ENCODE results near the gene KIR3DL3.
"Not testable (repeated sequence)": the region's sequence is repeated elsewhere in the genome, so short reads cannot be mapped to it uniquely, and the experiment has no call there.

The KIR3DL3 gene

DNA sequence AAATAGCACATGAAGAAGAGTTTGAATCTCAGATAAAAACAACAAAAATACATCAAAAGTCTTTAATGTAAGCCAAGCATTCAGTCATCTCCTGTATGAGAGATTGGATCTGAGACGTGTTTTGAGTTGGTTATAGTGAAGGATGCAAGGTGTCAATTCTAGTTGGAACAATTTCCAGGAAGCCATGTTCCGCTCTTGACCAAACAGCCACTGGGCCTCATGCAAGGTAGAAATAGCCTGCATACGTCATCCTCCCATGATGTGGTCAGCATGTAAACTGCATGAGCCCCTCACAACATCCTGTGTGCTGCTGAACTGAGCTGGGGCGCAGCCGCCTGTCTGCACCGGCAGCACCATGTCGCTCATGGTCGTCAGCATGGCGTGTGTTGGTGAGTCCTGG, at the start of gene KIR3DL3:
KIR3DL3 (plus strand) TSS at position 301 of the 400 bp plus-strand sequence; CDS start at position 356, 55 bp downstream.
- no peak for DNase-seq

DNA sequence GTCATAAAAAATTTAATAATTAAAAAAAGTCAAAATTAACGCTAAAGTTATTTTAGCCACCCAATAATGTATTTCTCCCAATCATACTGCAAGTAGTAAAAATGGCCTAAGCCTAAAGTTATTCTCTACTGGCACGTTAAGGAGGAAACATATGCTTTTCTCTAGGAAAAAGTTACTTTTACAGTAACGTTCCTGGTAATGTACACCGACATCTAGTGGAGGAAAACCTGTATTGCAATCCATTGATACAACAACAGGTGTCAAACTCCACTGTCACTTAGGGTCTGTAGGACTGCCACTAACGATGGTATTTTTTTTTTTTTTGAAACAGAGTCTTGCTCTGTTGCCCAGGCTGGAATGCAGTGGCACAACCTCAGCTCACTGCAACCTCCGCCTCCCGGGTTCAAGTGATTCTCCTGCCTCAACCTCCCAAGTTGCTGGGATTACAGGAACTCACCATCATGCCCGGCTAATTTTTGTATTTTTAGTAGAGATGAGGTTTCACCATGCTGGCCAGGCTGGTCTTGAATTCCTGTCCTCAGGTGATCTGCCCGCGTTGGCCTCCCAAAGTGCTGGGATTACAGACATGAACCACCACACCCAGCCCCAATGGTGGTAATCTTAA, 47.9 kb upstream of the KIR3DL3 start:
- DNase-seq, result not testable (repeated sequence)

DNA sequence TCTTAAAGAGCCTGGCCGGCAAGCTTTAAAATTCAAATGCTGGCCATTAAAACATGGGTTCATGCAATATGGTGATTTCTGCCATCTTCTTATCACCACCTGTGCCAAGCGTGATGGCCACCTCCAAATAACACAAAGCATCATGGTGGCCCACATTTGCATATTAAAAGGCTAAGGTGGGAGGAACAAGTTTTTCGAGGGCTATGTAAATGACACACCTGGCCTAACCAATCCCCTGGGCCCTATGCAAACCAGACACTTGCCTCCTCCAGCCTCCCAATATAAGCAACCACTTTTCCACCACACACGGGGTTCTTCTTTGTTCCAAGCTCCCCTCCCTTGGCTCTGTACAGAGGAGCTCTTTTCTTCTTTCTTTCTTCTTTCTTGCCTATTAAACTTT, 47.0 kb upstream of the KIR3DL3 start:
- DNase-seq, result no peak

DNA sequence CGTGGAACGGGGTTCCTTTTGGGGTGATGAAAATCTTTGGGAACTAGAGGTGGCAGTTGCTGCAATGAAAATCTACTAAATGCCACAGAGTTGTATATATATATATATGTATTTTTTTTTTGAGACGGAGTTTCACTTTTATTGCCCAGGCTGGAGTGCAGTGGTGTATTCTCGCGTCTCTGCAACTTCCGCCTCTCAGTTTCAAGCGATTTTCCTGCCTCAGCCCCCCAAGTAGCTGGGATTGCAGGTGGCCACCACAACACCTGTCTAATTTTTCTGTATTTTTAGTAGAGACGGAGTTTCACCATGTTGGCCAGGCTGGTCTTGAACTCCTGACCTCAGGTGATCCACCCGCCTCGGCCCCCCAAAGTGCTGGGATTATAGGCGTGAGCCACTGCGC, 42.6 kb upstream of the KIR3DL3 start:
- DNase-seq, result not testable (repeated sequence)

DNA sequence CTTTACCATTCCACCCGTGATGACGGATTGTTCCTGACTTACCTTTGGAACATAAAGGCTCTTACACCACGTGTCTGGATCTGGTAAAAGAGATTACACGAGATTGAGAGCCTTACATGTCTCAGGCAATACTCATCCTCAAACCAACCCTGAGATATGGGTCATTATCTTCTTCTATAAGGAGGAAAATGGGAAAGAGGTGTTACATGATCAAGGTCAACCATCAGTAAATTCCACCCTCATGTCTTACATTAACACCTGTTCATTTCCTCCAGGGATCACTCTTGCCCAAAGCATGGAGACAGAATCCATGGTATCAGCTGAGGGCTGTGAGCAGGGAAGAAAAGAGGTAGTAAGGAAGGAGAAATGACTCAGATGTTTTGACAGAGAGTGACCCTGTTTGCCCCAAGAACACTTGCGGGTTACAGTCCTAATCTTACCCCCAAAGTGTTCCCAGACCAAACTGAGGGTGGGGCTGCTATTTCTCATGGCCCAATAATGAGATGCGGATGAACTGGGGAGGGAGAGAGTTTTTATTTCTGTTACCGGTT, 41.9 kb upstream of the KIR3DL3 start:
- DNase-seq, result no peak

DNA sequence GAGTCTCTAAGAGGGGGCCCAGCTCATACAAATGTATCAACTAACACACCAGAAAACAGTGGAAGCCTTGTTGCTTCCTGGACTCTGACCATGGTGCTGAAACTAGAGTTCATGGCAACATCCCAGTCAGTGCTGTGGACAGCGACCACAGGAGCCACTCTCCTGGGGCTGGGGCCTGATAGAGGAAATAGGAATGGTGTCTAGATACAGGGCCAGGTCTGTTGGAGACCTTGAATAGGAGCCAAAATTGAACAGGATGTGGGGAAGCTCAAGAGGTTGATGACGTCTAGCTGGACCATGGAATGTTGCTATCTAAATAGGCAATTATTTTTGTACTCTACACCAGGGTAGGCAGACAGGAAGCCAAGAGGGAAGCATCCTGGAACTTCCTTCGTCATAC, 39.7 kb upstream of the KIR3DL3 start:
- no peak for DNase-seq

DNA sequence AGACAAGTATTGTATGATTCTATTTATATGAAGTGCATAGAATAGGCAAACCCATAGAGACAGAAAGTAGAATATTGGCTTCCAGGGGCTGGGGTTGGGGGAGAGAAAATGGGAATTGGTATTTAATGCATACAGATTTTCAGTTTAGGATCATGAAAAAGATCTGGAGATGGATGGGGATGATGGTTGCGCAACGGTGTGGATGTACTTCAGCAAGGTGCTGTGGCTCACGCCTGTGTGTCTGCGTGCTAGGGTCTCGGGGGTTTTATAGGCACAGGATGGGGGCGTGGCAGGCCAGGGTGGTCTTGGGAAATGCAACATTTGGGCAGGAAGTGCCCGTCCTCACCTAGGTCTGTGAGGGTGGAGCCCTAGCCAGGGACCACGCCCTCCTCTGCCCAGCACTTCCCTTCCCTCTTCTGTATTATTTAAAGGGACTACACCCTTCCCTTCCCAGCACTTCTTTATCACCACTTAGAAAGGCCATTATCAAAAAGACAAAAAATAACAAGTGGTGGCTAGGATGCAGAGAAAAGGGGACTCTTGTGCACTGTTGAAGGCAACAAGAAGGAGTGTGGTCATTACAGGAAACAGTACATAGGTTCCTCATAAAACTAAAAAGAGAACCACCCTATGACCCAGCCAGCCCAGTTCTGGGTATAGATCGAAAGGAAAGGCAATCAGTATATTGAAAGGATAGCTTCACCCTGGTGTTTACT, 32.5 kb upstream of the KIR3DL3 start:
- no peak for DNase-seq

DNA sequence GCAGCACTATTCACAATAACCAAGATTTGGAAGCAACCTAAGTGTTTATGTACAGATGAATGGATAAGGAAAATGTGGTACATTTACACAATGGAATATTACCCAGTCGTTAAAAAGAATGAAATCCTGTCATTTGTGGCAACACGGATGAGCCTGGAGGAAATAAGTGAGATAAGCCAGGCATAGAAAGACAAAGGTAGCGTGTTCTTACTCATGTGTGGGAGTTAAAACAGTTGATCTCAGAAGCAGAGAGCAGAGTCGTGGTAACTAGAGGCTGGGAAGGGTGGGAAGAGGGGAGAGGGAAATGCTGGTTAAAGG, 32.0 kb upstream of the KIR3DL3 start:
- no peak for DNase-seq

DNA sequence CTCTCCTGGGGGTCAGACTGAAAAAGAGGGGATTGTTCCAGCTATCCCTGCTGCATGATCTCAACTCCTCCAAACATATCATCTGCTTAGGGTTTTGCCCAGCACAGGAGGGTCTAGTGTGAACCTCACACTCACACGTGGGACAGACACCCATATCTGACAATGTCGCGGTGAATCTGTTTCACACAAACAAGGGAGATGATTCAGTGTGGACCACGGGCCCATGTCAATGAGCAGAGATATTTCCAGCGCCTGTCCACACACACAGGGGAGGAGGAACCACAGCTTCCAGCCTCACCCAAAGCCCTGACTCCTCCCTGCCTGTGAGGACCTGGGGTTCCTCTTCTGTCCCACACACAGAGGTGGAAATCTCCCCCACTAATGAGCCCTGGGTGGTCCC, 29.6 kb upstream of the KIR3DL3 start:
- DNase-seq, result no peak

DNA sequence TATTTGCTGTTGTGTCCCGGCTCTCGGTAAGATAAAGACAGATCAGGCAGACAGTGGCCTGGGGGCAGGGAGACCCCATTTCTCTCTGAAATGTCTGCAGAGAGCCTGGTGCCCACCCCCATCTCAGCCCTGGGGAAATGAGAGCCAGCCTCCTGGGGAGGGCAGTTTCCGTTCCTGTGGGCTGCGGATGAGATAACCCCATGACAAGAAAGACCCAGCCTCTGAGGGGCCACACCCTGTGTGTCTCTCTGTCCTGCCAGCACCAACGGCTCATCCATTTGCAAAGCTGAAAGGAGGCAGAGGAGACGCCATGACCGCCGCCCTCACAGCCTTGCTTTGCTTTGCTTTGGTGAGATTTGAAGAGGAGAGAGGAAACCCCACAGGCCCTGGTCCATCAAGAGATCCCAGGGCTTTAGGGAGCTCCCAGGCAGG, 28.1 kb upstream of the KIR3DL3 start:
- DNase-seq, result no peak

DNA sequence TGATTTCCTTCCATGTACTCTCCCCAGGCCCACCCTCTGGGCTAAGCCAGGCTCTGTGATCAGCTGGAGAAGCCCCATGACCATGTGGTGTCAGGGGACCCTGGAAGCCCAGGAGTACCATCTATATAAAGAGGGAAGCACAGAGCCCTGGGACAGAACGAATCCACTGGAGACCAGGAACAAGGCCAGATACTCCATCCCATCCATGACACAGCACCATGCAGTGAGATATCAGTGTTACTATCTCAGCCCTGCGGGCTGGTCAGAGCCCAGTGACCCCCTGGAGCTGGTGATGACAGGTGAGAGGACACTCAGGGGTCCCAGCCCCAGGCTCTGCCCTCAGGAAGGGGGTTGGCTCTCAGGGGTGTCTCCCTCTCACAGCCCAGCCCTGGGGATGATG, 27.5 kb upstream of the KIR3DL3 start:
- DNase-seq, result no peak

DNA sequence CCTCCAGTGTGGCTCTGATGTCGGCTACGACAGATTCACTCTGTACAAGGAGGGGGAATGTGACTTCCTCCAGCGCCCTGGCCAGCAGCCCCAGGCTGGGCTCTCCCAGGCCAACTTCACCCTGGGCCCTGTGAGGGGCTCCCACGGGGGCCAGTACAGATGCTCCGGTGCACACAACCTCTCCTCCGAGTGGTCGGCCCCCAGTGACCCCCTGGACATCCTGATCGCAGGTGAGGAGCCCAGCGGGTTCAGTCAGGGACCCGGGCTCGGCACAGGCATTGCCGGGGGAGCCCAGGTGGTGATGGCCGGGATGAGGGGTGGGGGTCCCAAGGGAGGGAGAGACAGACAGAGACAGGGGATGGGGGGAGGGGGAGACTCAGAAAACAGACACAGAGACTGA, 26.5 kb upstream of the KIR3DL3 start:
- not testable (repeated sequence) for DNase-seq

DNA sequence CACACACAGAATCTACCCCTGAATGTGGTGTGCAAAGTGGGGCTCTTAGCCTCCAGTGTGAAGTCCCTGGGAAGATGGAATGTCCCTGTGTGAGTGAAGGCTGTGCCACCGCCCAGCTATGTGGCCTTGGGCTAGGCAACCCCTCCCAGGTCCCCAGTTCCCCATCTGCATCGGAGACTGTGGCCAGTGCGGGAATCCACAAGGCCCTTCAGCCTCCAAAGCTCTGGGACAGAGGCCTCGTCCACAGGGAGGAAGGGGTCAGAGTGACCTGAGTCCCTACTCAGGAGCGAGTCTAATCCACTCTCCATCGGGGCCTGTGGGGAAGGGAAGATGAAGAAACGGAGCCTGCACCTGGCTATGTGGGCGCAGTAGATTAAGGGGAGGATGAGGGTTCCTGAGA, 19.3 kb upstream of the KIR3DL3 start:
- DNase-seq, result no peak

DNA sequence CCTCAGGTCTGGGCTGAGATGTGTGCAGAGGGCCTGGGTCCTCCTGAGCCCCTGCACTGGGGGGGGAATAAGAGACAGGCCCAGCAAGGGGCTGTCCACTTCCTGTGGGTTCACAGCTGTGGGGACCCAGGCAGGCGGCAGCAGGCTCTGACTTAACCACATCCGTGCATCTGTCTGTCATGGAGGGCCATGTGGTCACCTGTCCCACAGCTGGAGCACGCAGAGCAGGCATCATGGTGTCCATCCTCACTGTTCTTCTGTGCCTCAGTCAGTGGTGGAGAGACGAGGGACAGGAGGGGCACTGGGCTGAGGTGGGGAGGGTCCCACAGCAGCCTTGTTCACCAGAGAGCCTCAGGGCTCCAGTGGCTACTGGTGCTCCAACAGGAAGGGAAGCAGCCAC, 16.3 kb upstream of the KIR3DL3 start:
- no peak for DNase-seq

DNA sequence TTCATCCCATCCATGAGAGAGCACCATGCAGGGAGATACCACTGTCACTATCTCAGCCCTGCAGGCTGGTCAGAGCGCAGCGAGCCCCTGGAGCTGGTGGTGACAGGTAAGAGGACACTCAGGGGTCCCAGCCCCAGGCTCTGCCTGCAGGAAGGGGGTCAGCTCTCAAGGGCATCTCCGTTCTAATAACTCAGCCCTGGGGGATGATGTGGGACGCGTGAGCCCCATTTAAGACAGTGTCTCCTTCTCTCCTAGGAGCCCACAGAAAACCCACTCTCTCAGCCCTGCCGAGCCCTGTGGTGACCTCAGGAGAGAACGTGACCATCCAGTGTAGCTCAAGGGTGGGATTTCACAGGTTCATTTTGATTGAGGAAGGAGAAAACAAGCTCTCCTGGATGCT, 15.5 kb upstream of the KIR3DL3 start:
- no peak for DNase-seq

DNA sequence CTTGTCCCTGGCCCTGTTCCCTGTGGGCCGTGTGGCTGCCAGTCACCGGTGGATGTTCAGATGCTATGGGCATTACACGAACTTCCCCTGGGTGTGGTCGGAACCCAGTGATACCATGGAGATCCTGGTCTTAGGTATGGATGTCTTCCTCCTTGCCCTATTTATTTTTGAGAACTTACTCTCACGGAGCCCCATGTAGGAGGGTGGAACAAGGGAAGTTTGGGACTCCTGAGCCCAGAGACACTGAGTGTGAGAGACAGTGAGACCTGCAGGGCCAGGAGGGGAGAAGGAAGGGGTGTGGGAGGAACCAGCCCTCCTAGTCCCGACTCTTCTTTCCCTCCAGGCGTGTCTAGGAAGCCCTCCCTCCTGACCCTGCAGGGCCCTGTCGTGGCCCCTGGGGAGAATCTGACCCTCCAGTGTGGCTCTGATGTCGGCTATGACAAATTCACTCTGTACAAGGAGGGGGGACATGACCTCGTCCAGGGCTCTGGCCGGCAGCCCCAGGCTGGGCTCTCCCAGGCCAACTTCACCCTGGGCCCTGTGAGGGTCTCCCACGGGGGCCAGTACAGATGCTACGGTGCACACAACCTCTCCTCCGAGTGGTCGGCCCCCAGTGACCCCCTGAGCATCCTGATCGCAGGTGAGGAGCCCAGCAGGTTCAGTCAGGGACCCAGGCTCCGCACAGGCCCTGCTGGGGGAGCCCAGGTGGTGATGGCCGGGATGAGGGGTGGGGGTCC, 14.9 kb upstream of the KIR3DL3 start:
- DNase-seq, result no peak

DNA sequence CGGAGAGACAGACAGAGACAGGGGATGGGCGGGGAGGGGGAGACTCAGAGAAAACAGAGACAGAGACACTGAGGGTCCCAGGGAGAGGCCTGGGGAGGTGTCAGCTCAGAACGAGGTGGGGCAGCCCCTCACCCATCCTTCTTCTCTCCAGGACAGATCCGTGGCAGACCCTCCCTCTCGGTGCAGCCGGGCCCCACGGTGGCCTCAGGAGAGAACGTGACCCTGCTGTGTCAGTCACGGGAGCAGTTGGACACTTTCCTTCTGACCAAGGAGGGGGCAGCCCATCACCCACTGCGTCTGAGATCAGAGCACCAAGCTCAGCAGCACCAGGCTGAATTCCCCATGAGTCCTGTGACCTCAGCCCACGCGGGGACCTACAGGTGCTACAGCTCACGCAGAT, 14.3 kb upstream of the KIR3DL3 start:
- DNase-seq, result not testable (repeated sequence)

DNA sequence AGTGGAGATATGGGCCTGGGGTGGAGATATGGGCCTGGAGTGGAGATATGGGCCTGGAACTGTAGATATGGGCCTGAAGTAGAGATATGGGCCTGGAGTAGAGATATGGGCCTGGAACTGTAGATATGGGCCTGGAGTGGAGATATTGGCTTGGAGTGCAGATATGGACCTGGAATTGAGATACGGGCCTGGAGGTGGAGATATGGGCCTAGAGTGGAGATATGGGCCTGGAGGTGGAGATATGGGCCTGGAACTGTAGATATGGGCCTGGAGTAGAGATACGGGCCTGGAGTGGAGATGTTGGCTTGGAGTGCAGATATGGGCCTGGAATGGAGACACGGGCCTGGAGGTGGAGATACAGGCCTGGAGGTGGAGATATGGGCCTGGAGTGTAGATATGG, 402 bp downstream of the KIR3DL3 start:
- DNase-seq, result no peak

DNA sequence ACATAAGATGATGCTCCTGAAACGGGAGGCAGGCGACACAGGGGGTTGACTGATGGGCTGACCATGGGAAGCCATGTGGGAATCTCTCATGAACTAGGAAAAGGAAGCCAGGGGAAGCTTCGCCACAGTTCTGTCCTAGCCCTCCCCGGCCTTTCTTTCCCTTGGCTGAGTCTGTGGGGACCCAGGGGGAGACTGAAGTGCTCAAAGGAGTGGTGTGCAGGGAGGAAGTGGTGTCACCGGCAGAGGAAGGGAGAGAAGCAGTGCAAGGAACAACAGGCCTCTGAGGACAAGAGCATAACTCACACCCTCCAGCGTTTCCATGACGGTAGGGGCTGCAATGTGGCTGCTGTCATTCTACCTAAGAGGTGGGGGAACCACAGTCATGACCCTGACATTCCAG, 1.1 kb downstream of the KIR3DL3 start:
- no peak for DNase-seq

DNA sequence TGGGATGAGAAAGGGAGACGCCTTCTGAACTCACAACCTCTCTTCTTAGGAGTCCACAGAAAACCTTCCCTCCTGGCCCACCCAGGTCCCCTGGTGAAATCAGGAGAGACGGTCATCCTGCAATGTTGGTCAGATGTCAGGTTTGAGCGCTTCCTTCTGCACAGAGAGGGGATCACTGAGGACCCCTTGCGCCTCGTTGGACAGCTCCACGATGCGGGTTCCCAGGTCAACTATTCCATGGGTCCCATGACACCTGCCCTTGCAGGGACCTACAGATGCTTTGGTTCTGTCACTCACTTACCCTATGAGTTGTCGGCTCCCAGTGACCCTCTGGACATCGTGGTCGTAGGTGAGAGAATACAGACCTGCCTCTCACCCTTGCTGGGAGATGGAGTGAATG, 3.3 kb downstream of the KIR3DL3 start:
- DNase-seq, result no peak

DNA sequence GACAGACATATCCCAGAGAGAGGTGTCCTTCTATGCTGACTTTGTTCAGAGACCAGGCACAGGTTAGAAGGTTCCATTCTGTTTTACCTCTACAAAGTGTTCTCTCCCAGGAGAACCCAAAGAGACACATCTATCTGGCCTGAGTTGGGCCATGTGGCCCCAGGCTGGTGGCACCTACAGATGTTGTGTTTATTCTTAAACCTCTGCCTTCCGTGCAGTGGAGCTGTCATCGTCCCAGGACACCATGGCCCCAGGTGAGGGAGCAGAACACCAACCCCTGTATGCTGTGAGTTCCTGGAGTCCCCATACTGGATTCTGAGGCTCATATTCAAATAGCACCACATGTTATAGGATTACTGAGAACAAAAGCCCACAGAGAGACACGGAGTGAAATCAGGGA, 3.9 kb downstream of the KIR3DL3 start:
- DNase-seq, result no peak

DNA sequence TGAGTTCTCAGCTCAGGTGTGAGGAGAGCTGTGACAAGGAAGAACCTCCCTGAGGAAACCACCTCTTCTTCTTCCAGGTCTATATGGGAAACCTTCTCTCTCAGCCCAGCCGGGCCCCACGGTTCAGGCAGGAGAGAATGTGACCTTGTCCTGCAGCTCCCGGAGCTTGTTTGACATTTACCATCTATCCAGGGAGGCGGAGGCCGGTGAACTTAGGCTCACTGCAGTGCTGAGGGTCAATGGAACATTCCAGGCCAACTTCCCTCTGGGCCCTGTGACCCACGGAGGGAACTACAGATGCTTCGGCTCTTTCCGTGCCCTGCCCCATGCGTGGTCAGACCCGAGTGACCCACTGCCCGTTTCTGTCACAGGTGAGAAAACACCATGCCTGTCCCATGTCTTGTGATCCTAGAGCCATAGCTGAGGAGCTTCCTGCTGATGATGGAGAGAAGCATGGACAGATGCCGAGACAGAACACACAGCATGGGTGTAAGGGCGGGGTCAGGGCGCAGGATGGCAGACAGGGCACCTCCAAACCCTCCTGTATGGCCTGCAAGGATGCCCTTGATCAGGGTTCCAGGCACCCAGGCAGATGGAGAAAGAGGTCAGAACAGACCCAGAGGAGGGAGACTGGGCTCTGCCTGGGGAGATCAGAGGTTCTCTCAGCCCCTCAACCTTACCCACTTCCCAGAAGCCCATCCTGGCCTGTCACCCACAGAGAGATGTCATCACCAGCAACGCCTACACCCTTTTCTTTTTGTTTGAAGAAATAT, 5.4 kb downstream of the KIR3DL3 start:
- no peak for DNase-seq

DNA sequence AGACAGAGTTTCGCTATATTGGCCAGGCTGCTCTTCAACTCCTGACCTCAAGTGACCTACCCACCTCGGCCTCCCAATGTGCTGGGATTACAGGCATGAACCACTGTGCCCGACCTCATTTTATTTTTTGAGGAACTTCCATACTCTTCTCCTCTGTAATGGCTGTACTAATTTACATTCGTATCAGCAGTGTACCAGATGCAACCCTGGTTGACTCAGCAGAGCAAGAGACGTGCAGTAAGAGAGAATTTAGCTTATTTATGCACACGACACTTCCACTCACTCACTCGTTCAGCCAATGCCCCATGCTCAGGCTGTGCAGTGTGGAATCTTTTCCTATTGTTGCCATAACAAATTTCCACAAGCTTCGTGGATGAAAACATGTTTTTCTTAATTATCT, 6.9 kb downstream of the KIR3DL3 start:
- no peak for DNase-seq

Data from cerebellar nuclear complex (tissue), 1 donor.